Measurements from ENCODE around the gene SNAI3.
A peak's percentile ranks its signal among the peaks of the same experiment; 100 is the strongest.

SNAI3 gene

GRCh38 chr16:88711750-88712340 lies 25.5 kb upstream of the SNAI3 start (continued):
- no peak for TF ChIP-seq ZNF239 (tag by site-specific recombination; IDR thresholded peaks at IDR 0.05)
- no peak for TF ChIP-seq ZNF335 (tag by site-specific recombination; conservative IDR thresholded peaks at IDR 0.05)
- TF ChIP-seq FEZF1 (tag by site-specific recombination; IDR thresholded peaks at IDR 0.05): no peak
- no peak for TF ChIP-seq ZBTB26 (tag by site-specific recombination; optimal IDR thresholded peaks at IDR 0.05)
- TF ChIP-seq ZNF2 (tag by site-specific recombination; IDR thresholded peaks at IDR 0.05): no peak
- no peak for TF ChIP-seq GLI4 (tag by site-specific recombination; IDR thresholded peaks at IDR 0.05)
- TF ChIP-seq SP2 (tag by site-specific recombination; IDR thresholded peaks at IDR 0.05): peak; percentile 25
- no peak for TF ChIP-seq ZNF791 (tag by site-specific recombination; IDR thresholded peaks at IDR 0.05)
- no peak for TF ChIP-seq ZNF707 (tag by site-specific recombination; IDR thresholded peaks at IDR 0.05)
- no peak for TF ChIP-seq KLF7 (tag by site-specific recombination; IDR thresholded peaks at IDR 0.05; ENCODE audit: borderline replicate concordance)
- TF ChIP-seq ZNF23 (tag by site-specific recombination; IDR thresholded peaks at IDR 0.05; ENCODE audit: borderline replicate concordance): no peak
- peak; percentile 54 for TF ChIP-seq PRDM10 (tag by site-specific recombination; IDR thresholded peaks at IDR 0.05)
- TF ChIP-seq MYNN (tag by site-specific recombination; IDR thresholded peaks at IDR 0.05; ENCODE audit: borderline replicate concordance): no peak

- TF ChIP-seq ZNF248 (tag by site-specific recombination; IDR thresholded peaks at IDR 0.05) (no peak), EGR2 (tag by site-specific recombination; IDR thresholded peaks at IDR 0.05; ENCODE audit: low read depth) (peak; percentile 35; the same call in 1 of the 2 replicates), ZBTB8A (tag by site-specific recombination; IDR thresholded peaks at IDR 0.05) (no peak), KLF9 (tag by site-specific recombination; IDR thresholded peaks at IDR 0.05; ENCODE audit: low read depth) (no peak), ZNF155 (tag by site-specific recombination; IDR thresholded peaks at IDR 0.05) (no peak), ZFHX2 (tag by site-specific recombination; conservative IDR thresholded peaks at IDR 0.05) (peak; percentile 39; the same call in 1 of the 2 replicates), SP7 (tag by site-specific recombination; IDR thresholded peaks at IDR 0.05) (no peak), ZNF223 (tag by site-specific recombination; IDR thresholded peaks at IDR 0.05) (no peak), ZNF548 (tag by site-specific recombination; IDR thresholded peaks at IDR 0.05) (no peak)
- Histone ChIP-seq H3K4me3 (ENCODE audit: low read depth, low read length) (no peak overlapping the region), H3K36me3 (ENCODE audit: control insufficient read depth in 2 of 2, insufficient read depth in 1 of 2, low read length in 2 of 2) (peaks cover 0 to 43% of the 10 kb centered on the region in 2 experiments; a peak in 1 of 3 replicates), H3K4me1 (ENCODE audit: control insufficient read depth, insufficient read depth, low read length) (no peaks in the 10 kb centered on the region), H3K9me3 (ENCODE audit: control insufficient read depth, insufficient read depth, low read depth, low read length) (no peaks in the 10 kb centered on the region), H3K27ac (ENCODE audit: extremely low read depth, low read depth, low read length) (no peak overlapping the region)
- CTCF ChIA-PET: interaction anchor here (0.8 kb wide), 1 partner anchor 27 kb away, joined by 3 read pairs; no protein-coding TSS in a partner anchor
- POLR2A ChIA-PET: no interaction called here
Observed at GRCh38 chr16:88710556-88710955, 24.2 kb upstream of the SNAI3 start.
